Renal cortical epithelial cell (primary cell): ENCODE measurements around the gene CYLC1. TPM values are rescaled to one million over a fixed set of nuclear protein-coding genes. Genes with fewer than 3 reads are reported as not detected.

Source experiments
- DNase-seq: peaks from one replicate; pipeline ENCODE4 v3.0.0-alpha.2; 2011; ENCODE audit warnings: low read depth
- total RNA-seq: library from RNA; depleted of rRNA; stranded (reverse); fragments of >200 nt; gene quantifications from 2 replicates; pipeline ENCODE4 v1.2.3, GENCODE V29; 2014

CYLC1 gene
- not detected in 2 replicates for total RNA-seq

- no peak for DNase-seq
Observed at GRCh38 chrX:83860846-83861245, at the start of gene CYLC1. Gene CYLC1 (plus strand): TSS chrX:83861146. CDS start chrX:83861183, 37 bp downstream.

- DNase-seq: no peak
Observed at GRCh38 chrX:83819304-83819703, 41.6 kb upstream of the CYLC1 start.

- no peak for DNase-seq
Observed at GRCh38 chrX:83829874-83830273, 31.1 kb upstream of the CYLC1 start.

- DNase-seq: peak; percentile 11
Observed at GRCh38 chrX:83845397-83845796, 15.5 kb upstream of the CYLC1 start.

- DNase-seq: no peak
Observed at GRCh38 chrX:83847339-83847738, 13.6 kb upstream of the CYLC1 start.

GRCh38 chrX:83888585-83888984 is 27.6 kb downstream of the CYLC1 start:
- no peak for DNase-seq

GRCh38 chrX:83892433-83892832 is 31.5 kb downstream of the CYLC1 start:
- no peak for DNase-seq

GRCh38 chrX:83906921-83907320 is 46.0 kb downstream of the CYLC1 start:
- no peak for DNase-seq

- no peak for DNase-seq
Observed at GRCh38 chrX:83916525-83916924, 55.6 kb downstream of the CYLC1 start.

- DNase-seq: no peak
Observed at GRCh38 chrX:83934220-83934619, 73.3 kb downstream of the CYLC1 start.
